Hepatocyte (in vitro differentiated cells): ENCODE results near the gene WDR62.

ENCODE experiments used
- CTCF ChIP-seq: fragments of 200-600 bp; sonication (generic); IDR thresholded peaks from 2 replicates; pipeline ENCODE4 v1.5.1; 2016; ENCODE audit warnings: antibody characterized with exemption, mild to moderate bottlenecking; ENCODE audit not compliant: poor library complexity
- EZH2 ChIP-seq: fragments of 200-600 bp; sonication (generic); IDR thresholded peaks from 2 replicates; pipeline ENCODE4 v1.6.1; 2016; ENCODE audit warnings: antibody characterized with exemption, mild to moderate bottlenecking, borderline replicate concordance

DNA sequence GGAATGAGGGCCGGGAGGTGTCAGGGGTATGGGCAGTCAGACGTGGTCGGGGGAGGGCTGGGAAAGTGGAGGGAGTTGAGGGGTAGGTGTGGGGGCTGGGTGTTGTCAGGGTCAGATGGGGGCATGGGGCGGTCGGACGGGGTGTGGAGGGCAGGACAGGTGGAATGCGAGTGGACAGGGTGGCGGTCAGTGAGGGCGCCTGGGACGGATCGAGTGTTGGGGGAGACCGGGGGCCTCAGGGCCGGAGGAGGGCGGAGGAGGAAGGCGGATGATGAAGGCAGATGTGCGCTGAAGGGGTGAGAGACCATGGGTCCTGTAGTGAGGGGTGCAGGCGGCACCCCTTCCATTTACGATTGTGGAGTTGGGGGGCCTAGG is 66.3 kb downstream of the WDR62 start:
- TF ChIP-seq EZH2: no peak
- TF ChIP-seq CTCF: no peak
